CD4-positive, alpha-beta T cell treated with Interleukin-6 at 100 ng/mL for 8 hours (primary cell): Measurements from ENCODE around the gene PSMA7.

Experiments used
- DNase-seq: peaks from one replicate; pipeline ENCODE4 v3.0.0-alpha.2; 2020; ENCODE audit warnings: mixed read lengths, low spot score

The PSMA7 gene

GRCh38 chr20:62143081-62143956 is at the start of gene PSMA7, which contains the start of gene SS18L1:
TSS of gene PSMA7 (minus strand) at chr20:62143394. CDS start at chr20:62143303, 91 bp downstream.
TSS of gene SS18L1 (plus strand) at chr20:62143769. CDS start at chr20:62143821, 52 bp downstream.
- peak; percentile 80 for DNase-seq

- DNase-seq, result no peak
These were observed 49.4 kb upstream of the PSMA7 start for GRCh38 chr20:62192635-62193034.

- no peak for DNase-seq
These were observed 48.8 kb upstream of the PSMA7 start for GRCh38 chr20:62191781-62192559.

DNA sequence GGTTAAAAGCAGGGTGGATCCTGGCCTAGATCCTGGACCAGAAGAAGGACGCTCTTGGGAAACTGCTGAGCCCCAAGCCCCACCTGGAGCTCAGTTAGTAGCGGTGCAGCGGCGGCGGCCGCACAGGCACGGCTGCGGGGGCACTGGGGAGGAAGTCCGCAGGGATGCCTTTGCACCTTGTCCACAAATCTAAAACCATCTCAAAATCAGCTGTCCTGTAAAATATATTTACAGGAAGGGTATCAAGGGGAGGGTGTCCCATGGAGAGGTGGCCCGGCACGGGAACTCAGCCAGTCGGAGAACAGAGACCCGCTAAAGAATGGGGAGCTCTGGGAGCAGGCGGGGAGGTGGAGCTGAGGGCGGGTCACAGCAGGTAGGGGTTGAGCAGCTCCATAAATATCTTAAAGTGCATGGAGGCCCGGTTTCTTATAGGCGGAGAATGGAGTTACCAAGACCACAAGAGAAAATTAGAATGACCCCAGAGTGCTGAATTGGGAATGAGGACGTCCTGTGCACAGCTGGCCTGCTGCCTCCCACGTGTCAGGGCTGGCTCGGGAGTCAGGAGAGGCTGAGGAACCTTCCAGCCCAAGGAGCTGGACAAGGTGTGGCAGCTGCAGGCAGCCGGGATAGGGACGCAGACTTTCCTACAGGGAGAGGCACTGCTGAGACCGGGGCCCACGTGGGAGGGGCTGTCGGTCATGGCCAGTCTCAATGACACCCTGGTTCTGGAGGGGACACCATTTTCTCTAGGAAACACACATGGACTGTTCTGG is 47.6 kb upstream of the PSMA7 start:
- DNase-seq, result no peak

GRCh38 chr20:62186887-62187866 is 44.0 kb upstream of the PSMA7 start:
- no peak for DNase-seq

DNA sequence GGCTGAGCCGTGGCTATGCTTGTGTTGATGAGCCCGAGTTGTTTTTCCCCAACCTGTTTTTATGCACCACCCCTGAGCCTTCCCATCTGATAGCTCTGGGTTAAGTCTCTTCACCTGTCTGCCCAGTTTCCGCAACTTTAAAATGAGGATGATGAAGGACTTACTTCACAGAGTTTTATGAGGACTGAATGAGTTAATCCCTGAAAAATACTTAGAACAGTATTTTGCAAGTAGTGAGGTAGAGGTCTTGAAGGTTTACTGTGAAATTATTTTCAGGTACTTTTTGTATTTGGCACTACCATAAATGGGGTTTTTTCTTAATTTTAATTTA is 42.9 kb upstream of the PSMA7 start:
- DNase-seq, result no peak

DNA sequence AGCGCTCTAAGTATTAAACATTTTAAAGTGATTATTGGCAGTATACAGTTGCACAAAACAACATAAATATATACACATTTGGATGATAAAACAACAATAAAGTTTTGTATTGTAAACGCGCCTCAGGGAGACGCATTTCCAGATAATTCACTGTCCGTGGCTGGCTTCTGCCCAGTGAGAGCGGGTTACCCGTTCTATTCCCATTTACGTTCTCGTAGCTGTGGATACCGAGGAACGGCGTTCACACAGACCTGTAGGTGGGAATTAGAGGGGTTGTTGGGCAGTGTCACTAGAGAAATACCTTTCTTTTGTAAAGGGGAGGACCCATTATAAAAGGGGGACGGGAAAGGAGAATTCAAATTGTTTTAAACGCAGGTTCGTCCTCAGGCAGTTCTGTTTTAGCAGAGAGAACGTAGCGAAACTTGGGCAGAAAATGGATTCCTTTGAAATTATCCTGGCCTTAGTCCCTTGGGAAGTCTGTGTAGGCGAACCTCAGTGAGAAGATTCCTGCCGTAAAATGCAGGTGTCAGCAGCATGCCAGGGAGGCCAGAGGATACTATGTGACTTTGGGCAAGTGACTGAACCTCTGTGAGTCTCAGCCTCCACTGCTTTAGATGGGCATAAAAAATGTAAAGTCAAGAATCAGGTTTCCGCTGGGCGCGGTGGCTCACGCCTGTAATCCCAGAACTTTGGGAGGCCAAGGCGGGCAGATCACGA is 40.4 kb upstream of the PSMA7 start:
- DNase-seq, result no peak

DNA sequence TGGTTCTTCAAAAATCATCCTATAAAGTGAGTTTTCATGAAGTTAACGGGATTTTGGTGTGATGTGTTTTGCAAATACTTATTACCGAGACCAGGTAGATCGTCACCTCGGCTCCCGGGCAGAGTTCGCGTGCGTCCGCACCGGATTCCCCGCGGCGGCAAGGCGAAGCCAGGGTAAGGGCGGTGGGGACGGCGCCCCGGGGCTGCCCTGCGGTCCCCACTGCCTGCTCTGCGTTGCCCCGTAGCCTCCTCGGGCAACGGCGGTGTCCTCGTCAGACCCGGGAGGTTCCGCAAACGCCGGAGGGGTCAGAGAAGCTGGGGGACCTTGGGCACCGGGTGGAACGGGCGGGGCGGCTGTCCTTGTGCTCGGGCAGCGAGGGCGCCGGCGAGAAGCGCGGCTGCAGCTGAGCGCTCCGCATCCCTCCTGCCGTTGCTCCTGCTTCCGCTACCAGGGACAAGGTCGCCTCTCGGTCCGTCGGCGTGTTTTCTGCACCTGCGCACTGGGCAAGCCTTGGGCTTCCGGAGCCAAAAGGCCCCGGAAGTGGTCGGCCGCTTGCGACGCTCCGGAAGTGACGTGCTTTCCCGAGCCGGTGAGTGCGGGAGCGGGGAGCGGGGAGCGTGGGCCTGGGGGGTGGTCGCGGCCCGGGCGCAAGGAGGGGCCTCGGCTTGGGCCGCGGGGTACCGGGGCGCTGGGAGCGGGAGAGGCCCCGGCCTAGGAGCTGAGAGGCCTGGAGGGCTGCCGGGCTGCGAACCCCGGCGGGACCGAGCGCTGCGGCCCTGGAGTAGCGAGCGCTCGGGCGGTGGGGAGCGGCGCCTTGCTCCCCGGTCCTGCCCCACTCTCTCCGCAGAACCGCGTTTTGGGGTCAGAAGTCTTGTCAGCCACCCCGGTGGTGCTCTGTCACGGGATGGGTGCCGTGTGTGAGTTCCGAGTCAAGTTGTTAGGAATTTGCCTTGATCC is 39.6 kb upstream of the PSMA7 start, which contains the start of gene MTG2:
MTG2 (plus strand) TSS at position 560 of the 957 bp plus-strand sequence. CDS start 10,393 bp downstream, outside the sequence.
- DNase-seq, result peak; percentile 93

GRCh38 chr20:62181808-62182207 is 38.6 kb upstream of the PSMA7 start:
- DNase-seq, result no peak

- no peak for DNase-seq
These were observed 35.9 kb upstream of the PSMA7 start for GRCh38 chr20:62179162-62179504.

DNA sequence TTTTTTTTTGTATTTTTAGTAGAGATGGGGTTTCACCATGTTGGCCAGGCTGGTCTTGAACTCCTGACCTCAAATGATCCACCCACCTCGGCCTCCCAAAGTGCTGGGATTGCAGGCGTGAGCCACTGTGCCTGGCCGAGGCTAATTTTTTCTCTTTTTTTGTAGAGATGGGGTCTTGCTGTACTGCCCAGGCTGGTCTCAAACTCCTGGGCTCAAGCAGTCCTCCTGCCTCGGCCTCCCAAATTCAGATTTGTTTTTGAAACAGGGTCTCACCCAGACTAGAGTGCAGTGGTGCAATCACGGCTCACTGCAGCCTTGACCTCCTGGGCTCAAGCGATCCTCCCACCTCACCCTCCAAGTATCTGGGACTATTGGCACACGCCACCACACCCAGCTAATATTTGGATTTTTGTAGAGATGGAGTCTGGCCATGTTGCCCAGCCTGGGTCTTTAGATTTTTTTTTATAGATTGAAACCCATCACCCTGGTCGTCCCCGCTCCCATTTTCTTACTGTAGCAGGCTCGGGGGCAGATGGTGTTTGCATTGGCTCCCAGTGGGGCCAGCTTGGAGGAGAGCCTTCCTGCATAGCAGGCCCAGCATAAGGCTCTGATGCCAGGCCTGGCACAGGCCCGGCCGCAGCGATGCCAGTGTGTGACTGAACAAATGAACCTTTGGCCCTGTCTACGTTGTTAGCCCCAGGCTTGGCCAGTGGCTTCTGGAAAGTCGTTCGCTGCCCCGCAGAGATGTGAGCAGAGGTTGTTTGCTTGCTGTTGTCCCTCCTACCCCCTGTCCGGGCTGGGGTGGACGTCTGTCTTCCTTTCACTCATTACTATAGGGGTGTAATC is 35.3 kb upstream of the PSMA7 start:
- no peak for DNase-seq

GRCh38 chr20:62177307-62177706 is 34.1 kb upstream of the PSMA7 start:
- DNase-seq, result no peak

GRCh38 chr20:62176866-62177265 is 33.7 kb upstream of the PSMA7 start:
- DNase-seq, result no peak

DNA sequence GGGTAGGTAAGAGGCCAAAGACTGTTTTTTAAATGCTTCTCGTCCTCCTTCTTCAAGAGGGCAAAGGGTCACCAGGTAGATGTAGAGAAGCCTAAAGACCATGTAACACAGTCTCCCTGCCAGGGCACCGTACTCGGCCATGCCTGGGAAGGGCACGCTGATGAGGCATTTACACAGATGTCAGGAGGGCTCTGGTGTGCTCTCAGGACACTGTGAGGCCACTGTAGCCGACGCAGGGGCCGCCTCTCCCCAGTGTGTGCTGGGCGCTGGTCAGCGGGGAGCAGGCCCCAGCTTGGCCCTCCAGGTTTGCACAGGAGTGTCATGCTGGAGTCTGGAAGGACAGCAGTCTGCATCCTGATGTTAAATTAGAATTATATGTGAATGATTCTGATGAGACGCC is 32.5 kb upstream of the PSMA7 start:
- DNase-seq, result no peak

- no peak for DNase-seq
These were observed 31.9 kb upstream of the PSMA7 start for GRCh38 chr20:62174870-62175624.

DNA sequence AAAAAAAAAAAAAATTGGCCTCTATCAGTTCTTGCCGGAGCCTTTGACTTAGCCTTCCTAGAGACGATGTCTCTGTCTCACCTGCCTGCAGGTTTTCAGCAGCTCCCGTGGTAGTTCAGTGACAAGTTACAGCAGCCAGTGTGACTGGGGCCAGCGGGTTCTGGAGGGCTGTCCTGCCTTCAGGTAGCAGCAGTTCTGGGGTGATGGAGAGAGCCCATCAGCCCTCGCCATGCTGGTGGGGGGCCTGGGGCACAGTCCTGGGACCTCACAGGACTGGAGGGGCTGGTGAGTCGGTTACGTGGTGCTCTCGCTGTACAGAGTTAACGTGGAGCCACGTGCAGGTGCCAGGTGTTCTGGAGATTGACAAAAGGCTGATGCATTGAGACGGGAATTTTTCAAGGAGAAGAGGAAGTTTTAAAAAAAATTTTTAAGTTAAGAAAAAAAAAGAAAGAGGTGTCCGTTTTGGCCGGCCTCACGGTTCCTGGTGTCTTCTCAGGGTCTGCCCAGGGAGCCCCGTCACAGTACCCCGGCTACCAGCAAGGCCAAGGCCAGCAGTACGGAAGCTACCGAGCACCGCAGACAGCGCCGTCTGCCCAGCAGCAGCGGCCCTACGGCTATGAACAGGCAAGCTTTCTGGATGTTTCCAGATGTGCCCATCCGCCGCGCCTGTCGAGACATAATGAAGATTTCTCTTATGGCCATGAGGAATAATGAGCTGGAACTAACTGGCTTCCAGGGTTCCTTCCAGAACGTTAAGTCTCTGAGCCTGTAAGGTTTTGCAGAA is 31.0 kb upstream of the PSMA7 start:
- DNase-seq, result no peak

DNA sequence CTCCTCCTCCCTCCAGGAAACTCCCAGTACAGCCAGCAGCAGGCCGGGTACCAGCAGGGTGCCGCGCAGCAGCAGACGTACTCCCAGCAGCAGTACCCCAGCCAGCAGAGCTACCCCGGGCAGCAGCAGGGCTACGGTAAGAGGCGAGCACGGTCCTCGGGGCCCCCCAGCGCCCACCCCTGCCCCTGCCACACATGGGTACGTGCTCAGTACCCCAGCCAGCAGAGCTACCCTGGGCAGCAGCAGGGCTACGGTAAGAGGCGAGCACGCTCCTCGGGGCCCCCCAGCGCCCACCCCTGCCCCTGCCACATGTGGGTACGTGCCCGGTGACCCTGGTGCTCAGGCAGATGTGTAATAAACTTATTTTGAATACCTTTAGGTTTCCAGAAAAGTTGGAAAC is 29.5 kb upstream of the PSMA7 start:
- DNase-seq, result no peak
